Fibroblast of lung (primary cell): ENCODE measurements around the gene SLC27A4.

Experiments used
- EZH2 ChIP-seq: IDR thresholded peaks from 2 replicates; pipeline ENCODE4 v1.5.1; 2012; ENCODE audit warnings: low read length, control low read depth, mild to moderate bottlenecking; ENCODE audit errors: missing control alignments
- TF ChIP-seq, protein P1 (sequence below), 2 donors: IDR thresholded peaks in 1 of 2; conservative IDR thresholded peaks in 1 of 2; 1 replicate in 1 of 2; 2 replicates in 1 of 2; pipeline ENCODE4 v1.5.1; 2011 to 2012; ENCODE audit warnings: low read length in 2 of 2, control low read depth in 1 of 2, inconsistent platforms in 1 of 2, low read depth in 1 of 2, mild to moderate bottlenecking in 1 of 2

DNA sequence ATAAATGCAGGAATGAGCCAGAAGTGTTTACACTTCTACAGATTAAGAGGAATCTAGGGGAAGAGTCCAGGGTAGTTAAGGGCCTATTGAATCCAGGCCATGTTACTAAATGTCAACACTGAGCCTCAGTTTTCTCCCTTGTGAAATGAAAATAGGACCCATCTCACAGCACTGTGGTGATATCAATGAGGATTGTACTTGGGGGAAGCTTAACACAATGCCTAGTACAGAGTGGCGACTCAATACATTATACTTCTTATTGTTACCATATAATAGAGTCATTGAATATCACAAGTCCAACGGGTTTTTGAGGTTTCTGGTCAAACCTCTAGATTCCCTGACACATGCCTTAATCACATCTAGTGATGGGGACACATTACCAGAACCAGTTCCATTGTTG, 22.7 kb upstream of the SLC27A4 start:
- TF ChIP-seq, protein P1, sequence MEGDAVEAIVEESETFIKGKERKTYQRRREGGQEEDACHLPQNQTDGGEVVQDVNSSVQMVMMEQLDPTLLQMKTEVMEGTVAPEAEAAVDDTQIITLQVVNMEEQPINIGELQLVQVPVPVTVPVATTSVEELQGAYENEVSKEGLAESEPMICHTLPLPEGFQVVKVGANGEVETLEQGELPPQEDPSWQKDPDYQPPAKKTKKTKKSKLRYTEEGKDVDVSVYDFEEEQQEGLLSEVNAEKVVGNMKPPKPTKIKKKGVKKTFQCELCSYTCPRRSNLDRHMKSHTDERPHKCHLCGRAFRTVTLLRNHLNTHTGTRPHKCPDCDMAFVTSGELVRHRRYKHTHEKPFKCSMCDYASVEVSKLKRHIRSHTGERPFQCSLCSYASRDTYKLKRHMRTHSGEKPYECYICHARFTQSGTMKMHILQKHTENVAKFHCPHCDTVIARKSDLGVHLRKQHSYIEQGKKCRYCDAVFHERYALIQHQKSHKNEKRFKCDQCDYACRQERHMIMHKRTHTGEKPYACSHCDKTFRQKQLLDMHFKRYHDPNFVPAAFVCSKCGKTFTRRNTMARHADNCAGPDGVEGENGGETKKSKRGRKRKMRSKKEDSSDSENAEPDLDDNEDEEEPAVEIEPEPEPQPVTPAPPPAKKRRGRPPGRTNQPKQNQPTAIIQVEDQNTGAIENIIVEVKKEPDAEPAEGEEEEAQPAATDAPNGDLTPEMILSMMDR (conservative IDR thresholded peaks at IDR 0.05 in 1 of 2, IDR thresholded peaks at IDR 0.05 in 1 of 2; ENCODE audit: low read depth in 1 of 2, low read length in 2 of 2), result no peak
- TF ChIP-seq EZH2, result no peak
